Activated naive CD4-positive, alpha-beta T cell treated with anti-CD3 and anti-CD28 coated beads, Interleukin-2, amount 50 U/mL, for 16 hours (primary cell): ENCODE data around the gene RNF148.

ENCODE experiments used
- DNase-seq: peaks from one replicate; pipeline ENCODE4 v3.0.0-alpha.2; 2020

RNF148 gene

GRCh38 chr7:122702872-122703510, at the start of gene RNF148:
Gene RNF148 (minus strand): TSS chr7:122702922. CDS start chr7:122702750, 172 bp downstream.
- no peak for DNase-seq

GRCh38 chr7:122750389-122750788, 47.7 kb upstream of the RNF148 start:
- DNase-seq = no peak

- DNase-seq = no peak
Observed at GRCh38 chr7:122748195-122748594, 45.5 kb upstream of the RNF148 start.

- no peak for DNase-seq
Observed at GRCh38 chr7:122746948-122747347, 44.2 kb upstream of the RNF148 start.

- DNase-seq = no peak
Observed at GRCh38 chr7:122743211-122743610, 40.5 kb upstream of the RNF148 start.

GRCh38 chr7:122738947-122739346, 36.2 kb upstream of the RNF148 start:
- no peak for DNase-seq

GRCh38 chr7:122736183-122736582, 33.5 kb upstream of the RNF148 start:
- no peak for DNase-seq

GRCh38 chr7:122727759-122728158, 25.0 kb upstream of the RNF148 start:
- no peak for DNase-seq

GRCh38 chr7:122727354-122727753, 24.6 kb upstream of the RNF148 start:
- no peak for DNase-seq

GRCh38 chr7:122726881-122727280, 24.2 kb upstream of the RNF148 start:
- DNase-seq = no peak

GRCh38 chr7:122724366-122724765, 21.6 kb upstream of the RNF148 start:
- DNase-seq = no peak

- DNase-seq = no peak
Observed at GRCh38 chr7:122719010-122719578, 16.4 kb upstream of the RNF148 start.

GRCh38 chr7:122717356-122718089, 14.8 kb upstream of the RNF148 start:
- no peak for DNase-seq

GRCh38 chr7:122715183-122715582, 12.5 kb upstream of the RNF148 start:
- DNase-seq = no peak

GRCh38 chr7:122710916-122711315, 8.2 kb upstream of the RNF148 start:
- no peak for DNase-seq

- DNase-seq = no peak
Observed at GRCh38 chr7:122709930-122710646, 7.4 kb upstream of the RNF148 start.

- DNase-seq = no peak
Observed at GRCh38 chr7:122706836-122707235, 4.1 kb upstream of the RNF148 start.

GRCh38 chr7:122699017-122699416, 3.7 kb downstream of the RNF148 start, which contains the start of gene RNF133:
Gene RNF133 (minus strand): TSS chr7:122699117. CDS start chr7:122698918, 199 bp downstream.
- no peak for DNase-seq

- no peak for DNase-seq
Observed at GRCh38 chr7:122695816-122696215, 6.9 kb downstream of the RNF148 start.

- no peak for DNase-seq
Observed at GRCh38 chr7:122694697-122695096, 8.0 kb downstream of the RNF148 start.

GRCh38 chr7:122692769-122693309, 9.9 kb downstream of the RNF148 start:
- DNase-seq = no peak

GRCh38 chr7:122691569-122692235, 11.0 kb downstream of the RNF148 start:
- no peak for DNase-seq
